ENCODE measurements around the gene COA7. TPM values are rescaled to one million over a fixed set of nuclear protein-coding genes. Genes with fewer than 3 reads are reported as not detected.
"Not testable (repeated sequence)": the region's sequence is repeated elsewhere in the genome, so short reads cannot be mapped to it uniquely, and the experiment has no call there.

COA7 gene
- total RNA-seq, 2 donors from 2014 or later: 23.5 to 29.9 TPM

DNA sequence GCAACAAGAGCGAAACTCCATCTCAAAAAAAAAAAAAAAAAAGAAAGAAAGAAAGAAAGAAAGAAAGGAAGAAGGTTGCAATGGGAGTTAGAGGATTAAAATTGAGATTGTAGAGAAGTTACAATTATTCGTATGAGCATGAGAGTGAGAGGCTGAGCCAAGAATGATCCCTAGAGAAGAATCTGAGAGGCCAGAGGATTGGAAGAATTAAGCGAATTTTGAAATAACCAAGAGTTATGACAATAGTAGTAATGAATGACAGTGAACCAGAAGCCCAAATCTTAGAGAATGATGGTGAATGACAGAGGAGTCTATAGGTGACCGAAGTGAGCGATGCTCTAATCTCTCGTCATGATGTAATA is 27.7 kb upstream of the COA7 start:
- Mint-ChIP-seq H3K27ac (no peak overlapping the region), H3K4me1 (peaks cover 5% of the 10 kb centered on the region), H3K9me3 (no peaks in the 10 kb centered on the region), H3K36me3 (ENCODE audit: low read depth) (no peaks in the 10 kb centered on the region), H3K27me3 (ENCODE audit: insufficient read depth) (no peaks in the 10 kb centered on the region), H3K4me3 (peak overlapping the region; percentile 83)
- no peaks in the 10 kb centered on the region for H3K9me3 ChIP-seq (ENCODE audit: control insufficient read depth, low read length)
- H3K36me3 ChIP-seq (ENCODE audit: control insufficient read depth, insufficient read depth, low read length): no peaks in the 10 kb centered on the region
- no peak for DNase-seq
- no peak overlapping the region for H3K9ac ChIP-seq (ENCODE audit: extremely low read depth, low read length, poor library complexity, severe bottlenecking)
- WGBS, 2 experiments (ENCODE audit: insufficient coverage in 1 of 2, insufficient read length in 1 of 2): 47 to 85% methylated on average over 3 to 6 of the region's 6 CpGs
- no peak overlapping the region for H3K4me3 ChIP-seq (ENCODE audit: low read length)
- no peak overlapping the region for H3K27ac ChIP-seq (ENCODE audit: low read depth, low read length)
- TF ChIP-seq CTCF (conservative IDR thresholded peaks at IDR 0.05): no peak
- H3K4me1 ChIP-seq (ENCODE audit: control insufficient read depth, insufficient read depth, low read length): no peaks in the 10 kb centered on the region
- H3K27me3 ChIP-seq (ENCODE audit: control insufficient read depth, insufficient read depth, low read length, poor library complexity, severe bottlenecking): no peaks in the 10 kb centered on the region

GRCh38 chr1:52723260-52723659 is 25.1 kb upstream of the COA7 start:
- no peaks in the 10 kb centered on the region for H3K9me3 ChIP-seq (ENCODE audit: control insufficient read depth, low read length)
- no peak overlapping the region for H3K4me3 ChIP-seq (ENCODE audit: low read length)
- no peaks in the 10 kb centered on the region for H3K4me1 ChIP-seq (ENCODE audit: control insufficient read depth, insufficient read depth, low read length)
- no peak for TF ChIP-seq CTCF (conservative IDR thresholded peaks at IDR 0.05)
- Mint-ChIP-seq H3K36me3 (ENCODE audit: low read depth) (no peaks in the 10 kb centered on the region), H3K27ac (no peak overlapping the region), H3K27me3 (ENCODE audit: insufficient read depth) (no peaks in the 10 kb centered on the region), H3K9me3 (no peaks in the 10 kb centered on the region), H3K4me1 (peaks cover 5% of the 10 kb centered on the region), H3K4me3 (no peak overlapping the region)
- H3K27ac ChIP-seq (ENCODE audit: low read depth, low read length): no peak overlapping the region
- no peaks in the 10 kb centered on the region for H3K36me3 ChIP-seq (ENCODE audit: control insufficient read depth, insufficient read depth, low read length)
- 93 to 95% methylated on average over 4 of the region's 4 CpGs for WGBS, 2 experiments (ENCODE audit: insufficient coverage in 1 of 2, insufficient read length in 1 of 2)
- H3K27me3 ChIP-seq (ENCODE audit: control insufficient read depth, insufficient read depth, low read length, poor library complexity, severe bottlenecking): no peaks in the 10 kb centered on the region
- H3K9ac ChIP-seq (ENCODE audit: extremely low read depth, low read length, poor library complexity, severe bottlenecking): no peak overlapping the region
- no peak for DNase-seq

GRCh38 chr1:52715296-52715695 is 17.1 kb upstream of the COA7 start:
- H3K4me1 ChIP-seq (ENCODE audit: control insufficient read depth, insufficient read depth, low read length); H3K27me3 ChIP-seq (ENCODE audit: control insufficient read depth, insufficient read depth, low read length, poor library complexity, severe bottlenecking); H3K36me3 ChIP-seq (ENCODE audit: control insufficient read depth, insufficient read depth, low read length); H3K9ac ChIP-seq (ENCODE audit: extremely low read depth, low read length, poor library complexity, severe bottlenecking); H3K4me3 ChIP-seq (ENCODE audit: low read length); DNase-seq; H3K4me3 Mint-ChIP-seq; H3K27me3 Mint-ChIP-seq (ENCODE audit: insufficient read depth); H3K4me1 Mint-ChIP-seq; H3K27ac ChIP-seq (ENCODE audit: low read depth, low read length); H3K9me3 ChIP-seq (ENCODE audit: control insufficient read depth, low read length); H3K9me3 Mint-ChIP-seq; H3K36me3 Mint-ChIP-seq (ENCODE audit: low read depth); H3K27ac Mint-ChIP-seq: not testable (repeated sequence)
- WGBS, 2 experiments (ENCODE audit: insufficient coverage in 1 of 2, insufficient read length in 1 of 2): 92 to 94% methylated on average over 5 to 6 of the region's 6 CpGs

- H3K27me3 Mint-ChIP-seq (ENCODE audit: insufficient read depth): peaks cover 1% of the 10 kb centered on the region
- Histone ChIP-seq H3K4me1 (ENCODE audit: control insufficient read depth, insufficient read depth, low read length) (no peaks in the 10 kb centered on the region), H3K4me3 (ENCODE audit: low read length) (no peak overlapping the region), H3K9ac (ENCODE audit: extremely low read depth, low read length, poor library complexity, severe bottlenecking) (no peak overlapping the region), H3K36me3 (ENCODE audit: control insufficient read depth, insufficient read depth, low read length) (no peaks in the 10 kb centered on the region), H3K27ac (ENCODE audit: low read depth, low read length) (no peak overlapping the region), H3K27me3 (ENCODE audit: control insufficient read depth, insufficient read depth, low read length, poor library complexity, severe bottlenecking) (no peaks in the 10 kb centered on the region), H3K9me3 (ENCODE audit: control insufficient read depth, low read length) (no peaks in the 10 kb centered on the region)
- H3K9me3 Mint-ChIP-seq: no peaks in the 10 kb centered on the region
- no peaks in the 10 kb centered on the region for H3K36me3 Mint-ChIP-seq (ENCODE audit: low read depth)
- H3K4me1 Mint-ChIP-seq: no peaks in the 10 kb centered on the region
- DNase-seq: no peak
- WGBS, 2 experiments (ENCODE audit: insufficient coverage in 1 of 2, insufficient read length in 1 of 2): 82 to 91% methylated on average over 3 to 4 of the region's 4 CpGs
- no peak overlapping the region for H3K4me3 Mint-ChIP-seq
- no peak overlapping the region for H3K27ac Mint-ChIP-seq
- TF ChIP-seq CTCF (conservative IDR thresholded peaks at IDR 0.05): no peak
Observed at GRCh38 chr1:52713590-52713989, 15.4 kb upstream of the COA7 start.
